HG03571 (cell line): ENCODE results near the gene EYA4.

Source experiments
- ATAC-seq: cut with Tn5 transposase; IDR thresholded peaks from one replicate; pipeline ENCODE4 v1.9.1; 2021; ENCODE audit not compliant: unreplicated experiment

EYA4 gene

GRCh38 chr6:133242637-133243585 is 1.8 kb downstream of the EYA4 start:
- ATAC-seq, result no peak

GRCh38 chr6:133243723-133244305 is 2.7 kb downstream of the EYA4 start:
- no peak for ATAC-seq

GRCh38 chr6:133244519-133244918 is 3.4 kb downstream of the EYA4 start:
- no peak for ATAC-seq

GRCh38 chr6:133245007-133245406 is 3.9 kb downstream of the EYA4 start:
- ATAC-seq, result no peak

- no peak for ATAC-seq
These were observed 4.3 kb downstream of the EYA4 start for GRCh38 chr6:133245422-133245903.

- no peak for ATAC-seq
These were observed 6.4 kb downstream of the EYA4 start for GRCh38 chr6:133247581-133247980.

GRCh38 chr6:133248241-133249001 is 7.3 kb downstream of the EYA4 start:
- no peak for ATAC-seq

- no peak for ATAC-seq
These were observed 10.5 kb downstream of the EYA4 start for GRCh38 chr6:133251688-133252087.

GRCh38 chr6:133254552-133255228 is 13.5 kb downstream of the EYA4 start:
- ATAC-seq, result no peak

- no peak for ATAC-seq
These were observed 16.5 kb downstream of the EYA4 start for GRCh38 chr6:133257545-133258105.

GRCh38 chr6:133259561-133259960 is 18.4 kb downstream of the EYA4 start:
- no peak for ATAC-seq

- ATAC-seq, result no peak
These were observed 21.6 kb downstream of the EYA4 start for GRCh38 chr6:133262804-133263203.

GRCh38 chr6:133265066-133265465 is 23.9 kb downstream of the EYA4 start:
- no peak for ATAC-seq

- ATAC-seq, result no peak
These were observed 25.0 kb downstream of the EYA4 start for GRCh38 chr6:133266186-133266585.

- no peak for ATAC-seq
These were observed 27.5 kb downstream of the EYA4 start for GRCh38 chr6:133268621-133269020.

- ATAC-seq, result no peak
These were observed 33.7 kb downstream of the EYA4 start for GRCh38 chr6:133274813-133275212.

GRCh38 chr6:133275213-133275612 is 34.1 kb downstream of the EYA4 start:
- ATAC-seq, result no peak

- ATAC-seq, result no peak
These were observed 36.2 kb downstream of the EYA4 start for GRCh38 chr6:133277228-133277899.

GRCh38 chr6:133277900-133278545 is 36.9 kb downstream of the EYA4 start:
- no peak for ATAC-seq

GRCh38 chr6:133286765-133287164 is 45.6 kb downstream of the EYA4 start:
- ATAC-seq, result no peak
